Hepatocyte (in vitro differentiated cells): Measurements from ENCODE around the gene POT1. TPM values are rescaled to one million over a fixed set of nuclear protein-coding genes. Genes with fewer than 3 reads are reported as not detected.
A peak's percentile ranks its signal among the peaks of the same experiment; 100 is the strongest.

Source experiments
- DNase-seq: peaks from one replicate; pipeline ENCODE4 v3.0.0-alpha.2; 2016; ENCODE audit warnings: low spot score
- H2AFZ ChIP-seq: fragments of 200-600 bp; sonication (generic); 2 replicates; pipeline ENCODE4 v1.6.0; 2016; ENCODE audit warnings: antibody characterized with exemption, mild to moderate bottlenecking
- H3K27ac ChIP-seq: fragments of 200-600 bp; sonication (generic); 2 replicates; pipeline ENCODE4 v1.5.1; 2016; ENCODE audit warnings: mild to moderate bottlenecking
- H3K27me3 ChIP-seq: fragments of 200-600 bp; sonication (generic); 2 replicates; pipeline ENCODE4 v1.6.1; 2016
- H3K36me3 ChIP-seq: fragments of 200-600 bp; sonication (generic); replicated peaks from 2 replicates; pipeline ENCODE4 v1.5.1; 2016; ENCODE audit warnings: low read depth; ENCODE audit not compliant: insufficient read depth
- H3K4me1 ChIP-seq: fragments of 200-600 bp; sonication (generic); 2 replicates; pipeline ENCODE4 v1.5.1; 2016; ENCODE audit warnings: mild to moderate bottlenecking, moderate library complexity; ENCODE audit not compliant: insufficient read depth
- H3K4me2 ChIP-seq: fragments of 200-600 bp; sonication (generic); 2 replicates; pipeline ENCODE4 v1.6.0; 2016
- H3K4me3 ChIP-seq: fragments of 200-600 bp; sonication (generic); 2 replicates; pipeline ENCODE4 v1.5.1; 2016; ENCODE audit warnings: mild to moderate bottlenecking
- H3K79me2 ChIP-seq: fragments of 200-600 bp; sonication (generic); 2 replicates; pipeline ENCODE4 v1.6.0; 2017; ENCODE audit warnings: mild to moderate bottlenecking
- H3K9me2 ChIP-seq: fragments of 200-600 bp; sonication (generic); replicated peaks from 2 replicates; pipeline ENCODE4 v1.6.0; 2017; ENCODE audit warnings: mild to moderate bottlenecking; ENCODE audit not compliant: insufficient read depth
- H3K9me3 ChIP-seq: fragments of 200-600 bp; sonication (generic); 2 replicates; pipeline ENCODE4 v1.5.1; 2016; ENCODE audit warnings: low read depth, mild to moderate bottlenecking
- H4K20me1 ChIP-seq: fragments of 200-600 bp; sonication (generic); 2 replicates; pipeline ENCODE4 v1.6.0; 2016; ENCODE audit warnings: mild to moderate bottlenecking; ENCODE audit not compliant: insufficient read depth, poor library complexity, severe bottlenecking
- CTCF ChIP-seq: fragments of 200-600 bp; sonication (generic); IDR thresholded peaks from 2 replicates; pipeline ENCODE4 v1.5.1; 2016; ENCODE audit warnings: antibody characterized with exemption, mild to moderate bottlenecking; ENCODE audit not compliant: poor library complexity
- EZH2 ChIP-seq: fragments of 200-600 bp; sonication (generic); IDR thresholded peaks from 2 replicates; pipeline ENCODE4 v1.6.1; 2016; ENCODE audit warnings: antibody characterized with exemption, mild to moderate bottlenecking, borderline replicate concordance
- EZH2phosphoT487 ChIP-seq: fragments of 200-600 bp; sonication (generic); IDR thresholded peaks from one replicate; pipeline ENCODE4 v1.6.1; 2018; ENCODE audit warnings: antibody characterized with exemption, mild to moderate bottlenecking, low read depth, moderate library complexity; ENCODE audit not compliant: unreplicated experiment, severe bottlenecking
- WGBS: methylation state at CpG from one replicate; pipeline ENCODE4 v1.1.6; 2016; ENCODE audit warnings: low lambda C conversion rate; ENCODE audit errors: missing lambda C conversion rate; 5-methylcytosine and 5-hydroxymethylcytosine counted together
- polyA plus RNA-seq: library from polyadenylated mRNA; unstranded; fragments of >200 nt; fragmentation: Nextera tagmentation; extraction: Ambion mirVana; gene quantifications from 2 replicates; pipeline ENCODE4 v1.2.1, GENCODE V29; 2016
- total RNA-seq: library from RNA; depleted of rRNA; stranded (reverse); fragments of >200 nt; gene quantifications from 2 replicates; pipeline ENCODE4 v1.2.3, GENCODE V29; 2014

The POT1 gene
- total and polyA plus RNA-seq, 2 experiments from 2014 or later, result 7.8 to 21.2 TPM

DNA sequence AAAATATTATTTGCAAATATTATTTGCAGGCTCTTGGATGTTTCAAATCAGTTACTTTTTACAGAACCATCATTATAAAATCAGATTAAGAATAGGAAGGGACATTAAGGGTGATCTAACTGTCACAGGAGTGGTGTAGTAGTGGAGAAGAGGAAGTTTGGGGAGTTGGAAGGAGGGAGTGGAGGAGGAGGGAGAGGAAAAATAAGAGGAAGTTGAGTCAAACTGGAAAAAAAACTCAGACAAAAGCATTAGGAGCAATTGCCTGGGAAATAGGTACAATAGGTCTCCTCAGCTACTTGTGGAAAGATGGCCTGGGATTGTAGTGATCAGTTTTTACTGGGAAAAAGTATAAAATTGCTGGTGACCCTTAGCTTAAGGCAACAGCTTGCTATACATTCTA lies 86.3 kb downstream of the POT1 start:
- no peaks in the 10 kb centered on the region for H3K79me2 ChIP-seq
- no peaks in the 10 kb centered on the region for H3K27me3 ChIP-seq
- H3K4me1 ChIP-seq, result peaks cover 8% of the 10 kb centered on the region
- no peaks in the 10 kb centered on the region for H3K9me2 ChIP-seq
- H2AFZ ChIP-seq, result no peak overlapping the region
- no peak overlapping the region for H3K27ac ChIP-seq
- H4K20me1 ChIP-seq, result no peaks in the 10 kb centered on the region
- no peak overlapping the region for H3K4me2 ChIP-seq
- no peak for TF ChIP-seq CTCF
- no peak for TF ChIP-seq EZH2phosphoT487
- no peak for TF ChIP-seq EZH2
- H3K4me3 ChIP-seq, result no peak overlapping the region
- no peak for DNase-seq
- no peaks in the 10 kb centered on the region for H3K36me3 ChIP-seq
- H3K9me3 ChIP-seq, result no peaks in the 10 kb centered on the region

- peak; percentile 6 for DNase-seq
- 74% methylated on average over 1 of the region's 1 CpG for WGBS
Observed at GRCh38 chr7:124840435-124840834, 89.2 kb downstream of the POT1 start.

DNA sequence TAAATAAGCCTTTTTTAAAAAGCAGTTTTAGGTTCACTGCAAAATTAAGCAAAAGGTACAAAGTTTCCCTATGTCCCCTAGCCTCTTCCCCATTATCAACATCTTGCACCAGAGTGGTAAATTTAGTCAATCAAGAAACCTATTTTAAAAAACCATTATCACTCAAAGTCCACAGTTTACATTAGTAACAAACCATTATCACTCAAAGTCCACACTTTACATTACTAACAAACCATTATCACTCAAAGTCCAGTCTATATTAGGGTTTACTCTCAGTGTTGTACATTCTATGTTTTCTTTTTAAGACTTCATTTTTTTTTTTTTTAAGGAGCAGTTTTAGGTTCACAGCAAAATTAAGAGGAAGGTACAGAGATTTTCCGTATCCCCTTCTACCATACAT lies 89.9 kb downstream of the POT1 start:
- Histone ChIP-seq H3K4me2 (peak overlapping the region; percentile 3), H3K27me3 (no peaks in the 10 kb centered on the region), H3K36me3 (no peaks in the 10 kb centered on the region), H3K27ac (no peak overlapping the region), H3K4me1 (peaks cover 8% of the 10 kb centered on the region), H3K79me2 (no peaks in the 10 kb centered on the region), H2AFZ (no peak overlapping the region), H4K20me1 (no peaks in the 10 kb centered on the region), H3K9me3 (no peaks in the 10 kb centered on the region), H3K9me2 (no peaks in the 10 kb centered on the region), H3K4me3 (no peak overlapping the region)
- TF ChIP-seq EZH2phosphoT487 (no peak), CTCF (no peak), EZH2 (no peak)
- 77% methylated on average over 1 of the region's 1 CpG for WGBS
- DNase-seq, result no peak

More at GRCh38 chr7:124840435-124840834, 89.2 kb downstream of the POT1 start:
- no peaks in the 10 kb centered on the region for H3K9me3 ChIP-seq
- no peak overlapping the region for H3K4me3 ChIP-seq
- H3K4me2 ChIP-seq, result no peak overlapping the region
- no peaks in the 10 kb centered on the region for H3K36me3 ChIP-seq
- H3K79me2 ChIP-seq, result no peaks in the 10 kb centered on the region
- H3K27ac ChIP-seq, result no peak overlapping the region
- no peaks in the 10 kb centered on the region for H4K20me1 ChIP-seq
- H3K27me3 ChIP-seq, result no peaks in the 10 kb centered on the region
- peaks cover 8% of the 10 kb centered on the region for H3K4me1 ChIP-seq
- no peaks in the 10 kb centered on the region for H3K9me2 ChIP-seq
- TF ChIP-seq EZH2phosphoT487 (no peak), CTCF (peak; percentile 52)
- no peak overlapping the region for H2AFZ ChIP-seq

GRCh38 chr7:124836173-124836572 lies 93.5 kb downstream of the POT1 start:
- no peaks in the 10 kb centered on the region for H3K9me3 ChIP-seq
- DNase-seq, result no peak
- no peaks in the 10 kb centered on the region for H3K79me2 ChIP-seq
- no peaks in the 10 kb centered on the region for H3K36me3 ChIP-seq
- H2AFZ ChIP-seq, result no peak overlapping the region
- TF ChIP-seq EZH2 (no peak), EZH2phosphoT487 (no peak), CTCF (no peak)
- H3K9me2 ChIP-seq, result no peaks in the 10 kb centered on the region
- no peaks in the 10 kb centered on the region for H3K27me3 ChIP-seq
- H3K4me3 ChIP-seq, result no peak overlapping the region
- WGBS, result 97% methylated on average over 1 of the region's 1 CpG
- no peak overlapping the region for H3K4me2 ChIP-seq
- no peak overlapping the region for H3K27ac ChIP-seq
- no peaks in the 10 kb centered on the region for H4K20me1 ChIP-seq
- H3K4me1 ChIP-seq, result peaks cover 8% of the 10 kb centered on the region
